Endothelial cell of umbilical vein (primary cell): ENCODE results near the gene TRPM3. TPM values are rescaled to one million over a fixed set of nuclear protein-coding genes. Genes with fewer than 3 reads are reported as not detected.

ENCODE experiments used
- BruUV-seq: library from RNA; stranded (reverse); fragments of 400-500 nt; replicated peaks from 2 replicates; lab custom pipeline; 2021; lab: Mats Ljungman, UMichigan
- CTCF ChIA-PET: fragments of 300-600, 350-600 bp; sonication (Branson Sonifier 250); formaldehyde crosslinking; loops from one replicate; lab custom pipeline; 2021; ENCODE audit warnings: antibody characterized with exemption, inconsistent platforms; lab: Charles Lee
- POLR2A ChIA-PET: fragments of 300-600, 350-600 bp; sonication (Branson Sonifier 250); formaldehyde crosslinking; loops from one replicate; lab custom pipeline; 2021; ENCODE audit warnings: antibody characterized with exemption, inconsistent platforms; lab: Charles Lee
- DNase-seq: peaks from one replicate; pipeline ENCODE4 v3.0.0-alpha.2; 2011; ENCODE audit warnings: low read depth, low spot score
- FAIRE-seq: peaks from 2 replicates; lab custom pipeline; 2011; peaks lifted over from hg19 to GRCh38; lab: Jason Lieb, UNC
- H2AFZ ChIP-seq: 2 replicates; pipeline ENCODE4 v1.6.0; 2012; ENCODE audit warnings: low read depth, low read length, control low read depth, inconsistent platforms
- H3K27ac ChIP-seq: 2 replicates; pipeline ENCODE4 v1.5.1; 2011; ENCODE audit warnings: low read depth, mild to moderate bottlenecking, control low read depth, low read length, moderate library complexity; ENCODE audit not compliant: insufficient read depth
- H3K27me3 ChIP-seq, 2 experiments: 2 replicates each; pipeline versions ENCODE4 v1.6.0 to v1.6.1; 2011; ENCODE audit warnings: low read length in 2 of 2, mixed read lengths in 1 of 2; ENCODE audit not compliant: control insufficient read depth in 2 of 2, insufficient read depth in 2 of 2
- H3K36me3 ChIP-seq, 2 experiments: 2 replicates in 1 of 2; 3 replicates in 1 of 2; pipeline ENCODE4 v1.5.1; 2011; ENCODE audit warnings: low read length in 2 of 2, mild to moderate bottlenecking in 1 of 2, moderate library complexity in 1 of 2; ENCODE audit not compliant: control insufficient read depth in 2 of 2, insufficient read depth in 2 of 2; ENCODE audit errors: extremely low read depth in 1 of 2
- H3K4me1 ChIP-seq: 3 replicates; pipeline ENCODE4 v1.5.1; 2011; ENCODE audit warnings: mild to moderate bottlenecking, low read length; ENCODE audit not compliant: control insufficient read depth, insufficient read depth; ENCODE audit errors: extremely low read depth
- H3K4me2 ChIP-seq: 2 replicates; pipeline ENCODE4 v1.6.1; 2011; ENCODE audit warnings: low read length, control low read depth, mixed read lengths; ENCODE audit not compliant: insufficient read depth
- H3K4me3 ChIP-seq, 3 experiments: fragments of 200-600 bp in 1 of 3; sonication (generic), shearing (Covaris generic) in 1 of 3; replicated peaks in 1 of 3; 2 replicates each; pipeline ENCODE4 v1.5.1; 2011 to 2016; ENCODE audit warnings: control low read depth in 3 of 3, low read length in 3 of 3, mild to moderate bottlenecking in 2 of 3, inconsistent platforms in 1 of 3, low read depth in 1 of 3, moderate library complexity in 1 of 3; ENCODE audit not compliant: insufficient read depth in 1 of 3
- H3K79me2 ChIP-seq: 2 replicates; pipeline ENCODE4 v1.6.0; 2012; ENCODE audit warnings: low read length, inconsistent platforms; ENCODE audit not compliant: control insufficient read depth, insufficient read depth
- H3K9ac ChIP-seq: replicated peaks from 2 replicates; pipeline ENCODE3; 2011; ENCODE audit warnings: low read length, control low read depth; ENCODE audit not compliant: insufficient read depth; ENCODE audit errors: extremely low read depth
- H3K9me1 ChIP-seq: replicated peaks from 3 replicates; pipeline ENCODE4 v1.6.0; 2011; ENCODE audit warnings: mild to moderate bottlenecking, low read length; ENCODE audit not compliant: control insufficient read depth, insufficient read depth; ENCODE audit errors: extremely low read depth
- H3K9me3 ChIP-seq: replicated peaks from 2 replicates; pipeline ENCODE4 v1.5.1; 2012; ENCODE audit warnings: low read length, inconsistent platforms; ENCODE audit not compliant: control insufficient read depth, insufficient read depth
- H4K20me1 ChIP-seq: replicated peaks from 2 replicates; pipeline ENCODE3; 2011; ENCODE audit warnings: mild to moderate bottlenecking, low read length; ENCODE audit not compliant: control insufficient read depth, insufficient read depth; ENCODE audit errors: extremely low read depth
- CTCF ChIP-seq, 2 donors: IDR thresholded peaks; 1 replicate in 1 of 2; 2 replicates in 1 of 2; pipeline ENCODE4 v1.5.1; 2011; ENCODE audit warnings: low read length in 2 of 2, mild to moderate bottlenecking in 2 of 2, moderate library complexity in 2 of 2, control low read depth in 1 of 2, inconsistent platforms in 1 of 2, low read depth in 1 of 2; ENCODE audit not compliant: insufficient read depth in 1 of 2; ENCODE audit errors: extremely low read depth in 1 of 2
- EZH2 ChIP-seq: IDR thresholded peaks from 2 replicates; pipeline ENCODE4 v1.6.1; 2012; ENCODE audit warnings: borderline replicate concordance, low read depth, mild to moderate bottlenecking, moderate library complexity, low read length, inconsistent platforms; ENCODE audit not compliant: severe bottlenecking
- FOS ChIP-seq: IDR thresholded peaks from 2 replicates; pipeline ENCODE4 v1.6.1; 2011; ENCODE audit warnings: mild to moderate bottlenecking, low read length, moderate library complexity, borderline replicate concordance; ENCODE audit not compliant: insufficient read depth
- GATA2 ChIP-seq: IDR thresholded peaks from 2 replicates; pipeline ENCODE4 v1.7.0; 2011; ENCODE audit warnings: low read depth, mild to moderate bottlenecking, moderate library complexity, mixed read lengths, low read length; ENCODE audit not compliant: insufficient read length, insufficient read depth
- JUN ChIP-seq: IDR thresholded peaks from 2 replicates; pipeline ENCODE4 v1.6.1; 2011; ENCODE audit warnings: borderline replicate concordance, low read depth; ENCODE audit not compliant: insufficient read length, insufficient read depth
- MAX ChIP-seq: IDR thresholded peaks from 2 replicates; pipeline ENCODE4 v1.6.1; 2011; ENCODE audit not compliant: insufficient read depth, insufficient read length
- MYC ChIP-seq: IDR thresholded peaks from one replicate; pipeline ENCODE4 v1.6.1; 2011; ENCODE audit warnings: mild to moderate bottlenecking, low read depth, low read length
- POLR2A ChIP-seq: IDR thresholded peaks from 2 replicates; pipeline ENCODE4 v1.6.1; 2012; ENCODE audit warnings: low read depth, mild to moderate bottlenecking, control low read depth, low read length
- POLR2AphosphoS5 ChIP-seq: IDR thresholded peaks from 2 replicates; pipeline ENCODE4 v1.6.1; 2012; ENCODE audit warnings: low read depth, mild to moderate bottlenecking, control low read depth, low read length, moderate library complexity; ENCODE audit not compliant: insufficient read depth
- dilution Hi-C: fragments of 300-500 bp; cut with MboI; formaldehyde crosslinking; loops from one replicate; pipeline ENCODE4 v1.15.0; 2019; ENCODE audit warnings: low sequenced_read_pairs; ENCODE audit not compliant: extremely low pct_ligation_motif_present
- intact Hi-C: fragments of 100-400 bp; cut with micrococcal nuclease; formaldehyde crosslinking; loops from one replicate; pipeline ENCODE4 v1.10.0; 2022
- polyA plus RNA-seq, 4 experiments: library from polyadenylated mRNA; depleted of rRNA in 3 of 4; stranded (reverse) in 3 of 4; unstranded in 1 of 4; fragments of >200 nt; gene quantifications; 2 replicates each; pipeline versions ENCODE4 v1.2.1 to v1.2.3, GENCODE V29; 2011 to 2012; ENCODE audit warnings: missing spikeins in 1 of 4
- total RNA-seq: library from RNA; stranded (reverse); gene quantifications from 2 replicates; pipeline ENCODE4 v1.2.3, GENCODE V29; 2021

The TRPM3 gene
- total and polyA plus RNA-seq, 2 donors (not counting 3 experiments of a cell fraction or from before 2014, with no cell fraction given), result 0.17 to 0.33 TPM

- CTCF ChIA-PET, result interaction anchor here (1.4 kb wide), 1 partner anchor 60 kb away, joined by 4 read pairs; no protein-coding TSS in a partner anchor
- Histone ChIP-seq H2AFZ (no peak overlapping the region), H3K9me3 (no peaks in the 10 kb centered on the region), H3K9me1 (no peaks in the 10 kb centered on the region), H3K4me2 (no peak overlapping the region), H3K36me3 (no peaks in the 10 kb centered on the region), H3K27me3 (no peaks in the 10 kb centered on the region), H4K20me1 (no peaks in the 10 kb centered on the region), H3K79me2 (no peaks in the 10 kb centered on the region), H3K9ac (no peak overlapping the region), H3K4me1 (no peaks in the 10 kb centered on the region), H3K4me3 (no peak overlapping the region), H3K27ac (no peak overlapping the region)
- no peak for FAIRE-seq
- POLR2A ChIA-PET, result no interaction called here
- dilution Hi-C loops (no loop called here), intact Hi-C loops (no loop called here)
- TF ChIP-seq GATA2, result no peak
- TF ChIP-seq CTCF (IDR thresholded peaks at IDR 0.05; ENCODE audit: extremely low read depth in 1 of 2, insufficient read depth in 1 of 2, low read depth in 1 of 2, low read length in 2 of 2), result no peak
- TF ChIP-seq JUN, result no peak
- no peak for TF ChIP-seq FOS
- no peak for TF ChIP-seq EZH2
- no peak for TF ChIP-seq MAX
- TF ChIP-seq POLR2A, result no peak
- no peak for TF ChIP-seq MYC
- no peak for TF ChIP-seq POLR2AphosphoS5
- DNase-seq, result no peak
- no TSS peak for BruUV-seq
These were observed 579.0 kb downstream of the TRPM3 start for GRCh38 chr9:70542311-70542931.
